HEK293 (cell line): ENCODE results near the gene IMMT.

ENCODE experiments used
- CTCF ChIA-PET: fragments of 350-600 bp; formaldehyde crosslinking; extraction: SDS; loops from one replicate; lab custom pipeline; 2021; ENCODE audit warnings: antibody characterized with exemption; lab: Yijun Ruan, JAX
- POLR2A ChIA-PET: fragments of 300-600 bp; formaldehyde crosslinking; extraction: SDS; loops from one replicate; lab custom pipeline; 2020; ENCODE audit warnings: antibody characterized with exemption, inconsistent platforms; lab: Yijun Ruan, JAX
- H3K27ac ChIP-seq: fragments of 200-500 bp; sonication (Bioruptor generic); 2 replicates; pipeline ENCODE4 v1.5.1; 2014; ENCODE audit warnings: low read depth, low read length, control low read depth, inconsistent platforms; ENCODE audit errors: extremely low read depth
- H3K36me3 ChIP-seq, 2 experiments: fragments of 200-500 bp in 1 of 2; sonication (Bioruptor generic) in 1 of 2; 1 replicate in 1 of 2; 2 replicates in 1 of 2; pipeline ENCODE4 v1.5.1; 2014 to 2017; ENCODE audit warnings: inconsistent platforms in 2 of 2, low read length in 2 of 2; ENCODE audit not compliant: control insufficient read depth in 2 of 2, insufficient read depth in 1 of 2
- H3K4me1 ChIP-seq: fragments of 200-500 bp; sonication (Bioruptor generic); 2 replicates; pipeline ENCODE4 v1.5.1; 2014; ENCODE audit warnings: mild to moderate bottlenecking, low read length, inconsistent platforms; ENCODE audit not compliant: control insufficient read depth, insufficient read depth
- H3K4me3 ChIP-seq: 2 replicates; pipeline ENCODE4 v1.5.1; 2011; ENCODE audit warnings: low read depth, mild to moderate bottlenecking, control low read depth, low read length, moderate library complexity
- H3K9me3 ChIP-seq: fragments of 200-500 bp; sonication (Bioruptor generic); 2 replicates; pipeline ENCODE4 v1.5.1; 2014; ENCODE audit warnings: low read depth, low read length, inconsistent platforms; ENCODE audit not compliant: control insufficient read depth, insufficient read depth
- KLF7 ChIP-seq: fragments of 450-650 bp; formaldehyde crosslinking; IDR thresholded peaks from 2 replicates; pipeline ENCODE4 v1.5.1; 2016; ENCODE audit warnings: missing biosample characterization, missing genetic modification characterization, borderline replicate concordance
- SCRT1 ChIP-seq: fragments of 450-650 bp; formaldehyde crosslinking; IDR thresholded peaks from 2 replicates; pipeline ENCODE4 v1.5.1; 2016; ENCODE audit warnings: missing biosample characterization, missing genetic modification characterization, borderline replicate concordance
- SCRT2 ChIP-seq: fragments of 450-650 bp; formaldehyde crosslinking; IDR thresholded peaks from 2 replicates; pipeline ENCODE4 v1.5.1; 2016; ENCODE audit warnings: missing biosample characterization, missing genetic modification characterization
- SP7 ChIP-seq: fragments of 450-650 bp; formaldehyde crosslinking; IDR thresholded peaks from 2 replicates; pipeline ENCODE4 v1.5.1; 2016; ENCODE audit warnings: missing biosample characterization, missing genetic modification characterization
- ZBTB17 ChIP-seq: fragments of 450-650 bp; formaldehyde crosslinking; IDR thresholded peaks from 2 replicates; pipeline ENCODE4 v1.5.1; 2016; ENCODE audit warnings: missing biosample characterization, missing genetic modification characterization
- ZBTB20 ChIP-seq: fragments of 450-650 bp; formaldehyde crosslinking; IDR thresholded peaks from 2 replicates; pipeline ENCODE4 v1.5.1; 2016; ENCODE audit warnings: missing biosample characterization, missing genetic modification characterization
- ZFP3 ChIP-seq: fragments of 450-650 bp; formaldehyde crosslinking; IDR thresholded peaks from 2 replicates; pipeline ENCODE4 v1.5.1; 2016; ENCODE audit warnings: low read depth, missing biosample characterization, missing genetic modification characterization
- ZNF404 ChIP-seq: fragments of 450-650 bp; formaldehyde crosslinking; IDR thresholded peaks from 2 replicates; pipeline ENCODE4 v1.5.1; 2017; ENCODE audit warnings: missing biosample characterization, missing genetic modification characterization
- ZNF654 ChIP-seq: fragments of 450-650 bp; formaldehyde crosslinking; IDR thresholded peaks from 2 replicates; pipeline ENCODE4 v1.5.1; 2016; ENCODE audit warnings: low read depth, missing biosample characterization, missing genetic modification characterization
- ZNF664 ChIP-seq: fragments of 450-650 bp; formaldehyde crosslinking; IDR thresholded peaks from 2 replicates; pipeline ENCODE4 v1.5.1; 2016; ENCODE audit warnings: missing biosample characterization, missing genetic modification characterization
- ZNF701 ChIP-seq: fragments of 450-650 bp; formaldehyde crosslinking; IDR thresholded peaks from 2 replicates; pipeline ENCODE4 v1.5.1; 2016; ENCODE audit warnings: missing biosample characterization, missing genetic modification characterization
- ZSCAN16 ChIP-seq: fragments of 450-650 bp; formaldehyde crosslinking; IDR thresholded peaks from 2 replicates; pipeline ENCODE4 v1.5.1; 2016; ENCODE audit warnings: missing biosample characterization, missing genetic modification characterization
- TF ChIP-seq, protein P1 (sequence below): fragments of 450-650 bp; formaldehyde crosslinking; IDR thresholded peaks from 2 replicates; pipeline ENCODE4 v1.5.1; 2017; ENCODE audit warnings: missing biosample characterization, missing genetic modification characterization
- TF ChIP-seq, protein P2 (sequence below): fragments of 450-650 bp; formaldehyde crosslinking; IDR thresholded peaks from 2 replicates; pipeline ENCODE4 v1.5.1; 2016; ENCODE audit warnings: missing biosample characterization, missing genetic modification characterization

IMMT gene

DNA sequence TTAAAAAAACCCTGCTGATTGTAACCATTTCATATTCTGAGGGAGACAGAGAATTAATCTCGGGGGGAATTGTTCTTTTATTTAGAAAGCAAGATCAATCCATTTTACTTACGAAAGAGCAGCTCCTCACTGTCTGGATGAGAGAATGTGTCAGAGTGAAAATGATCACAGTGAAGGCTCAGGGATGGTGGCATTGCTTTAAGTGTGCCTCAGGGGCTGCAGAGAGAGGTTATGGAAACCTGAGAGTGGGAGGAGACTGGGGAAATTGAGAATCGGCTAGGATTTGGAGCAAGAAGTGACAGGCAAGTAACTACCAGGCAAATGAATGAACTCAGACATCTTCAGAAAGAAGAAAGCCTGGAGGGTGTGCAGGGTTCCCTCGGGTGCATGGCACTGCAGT is 38.2 kb upstream of the IMMT start:
- POLR2A ChIA-PET, result no interaction called here
- CTCF ChIA-PET, result interaction anchor here (0.6 to 2.3 kb wide), 3 partner anchors 12 to 34 kb away, joined by 3 to 16 read pairs (median 3); partner anchors contain the start of gene MRPL35
- TF ChIP-seq ZBTB17 (peak; percentile 56), ZNF654 (tag by site-specific recombination) (no peak)
- Histone ChIP-seq H3K27ac (no peak overlapping the region), H3K4me3 (no peak overlapping the region), H3K36me3 (no peaks in the 10 kb centered on the region), H3K4me1 (no peaks in the 10 kb centered on the region; the same call in 1 of the 2 replicates), H3K9me3 (no peaks in the 10 kb centered on the region)

DNA sequence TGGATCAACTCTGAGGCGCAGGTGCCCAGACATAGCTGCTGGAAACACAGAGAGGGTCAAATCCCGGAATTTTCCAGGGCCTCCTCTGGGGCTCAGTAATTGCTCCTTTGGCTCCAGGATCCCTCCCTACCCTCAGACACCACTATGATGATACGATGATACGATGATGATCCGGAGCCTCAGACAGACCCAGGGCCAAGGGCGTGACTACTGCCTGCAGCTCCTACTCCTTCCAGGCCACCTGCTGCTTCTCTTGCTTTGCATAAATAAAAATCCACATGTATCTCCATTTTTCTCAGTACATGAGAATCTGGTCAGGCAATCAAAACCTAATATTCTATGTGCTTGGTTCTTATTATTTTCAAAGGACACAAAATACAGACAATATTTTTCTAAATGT is 37.6 kb upstream of the IMMT start:
- TF ChIP-seq, protein P1, sequence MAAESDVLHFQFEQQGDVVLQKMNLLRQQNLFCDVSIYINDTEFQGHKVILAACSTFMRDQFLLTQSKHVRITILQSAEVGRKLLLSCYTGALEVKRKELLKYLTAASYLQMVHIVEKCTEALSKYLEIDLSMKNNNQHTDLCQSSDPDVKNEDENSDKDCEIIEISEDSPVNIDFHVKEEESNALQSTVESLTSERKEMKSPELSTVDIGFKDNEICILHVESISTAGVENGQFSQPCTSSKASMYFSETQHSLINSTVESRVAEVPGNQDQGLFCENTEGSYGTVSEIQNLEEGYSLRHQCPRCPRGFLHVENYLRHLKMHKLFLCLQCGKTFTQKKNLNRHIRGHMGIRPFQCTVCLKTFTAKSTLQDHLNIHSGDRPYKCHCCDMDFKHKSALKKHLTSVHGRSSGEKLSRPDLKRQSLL (tag by site-specific recombination), result peak; percentile 30; the same call in 1 of the 2 replicates
- no peak for TF ChIP-seq ZNF701 (tag by site-specific recombination)
- H3K4me3 ChIP-seq, result no peak overlapping the region
- H3K9me3 ChIP-seq, result no peaks in the 10 kb centered on the region
- no peaks in the 10 kb centered on the region for H3K36me3 ChIP-seq
- POLR2A ChIA-PET, result no interaction called here
- no peaks in the 10 kb centered on the region; the same call in 1 of the 2 replicates for H3K4me1 ChIP-seq
- CTCF ChIA-PET, result interaction anchor here (0.6 to 2.3 kb wide), 3 partner anchors 12 to 34 kb away, joined by 3 to 16 read pairs (median 3); partner anchors contain the start of gene MRPL35
- H3K27ac ChIP-seq, result no peak overlapping the region

DNA sequence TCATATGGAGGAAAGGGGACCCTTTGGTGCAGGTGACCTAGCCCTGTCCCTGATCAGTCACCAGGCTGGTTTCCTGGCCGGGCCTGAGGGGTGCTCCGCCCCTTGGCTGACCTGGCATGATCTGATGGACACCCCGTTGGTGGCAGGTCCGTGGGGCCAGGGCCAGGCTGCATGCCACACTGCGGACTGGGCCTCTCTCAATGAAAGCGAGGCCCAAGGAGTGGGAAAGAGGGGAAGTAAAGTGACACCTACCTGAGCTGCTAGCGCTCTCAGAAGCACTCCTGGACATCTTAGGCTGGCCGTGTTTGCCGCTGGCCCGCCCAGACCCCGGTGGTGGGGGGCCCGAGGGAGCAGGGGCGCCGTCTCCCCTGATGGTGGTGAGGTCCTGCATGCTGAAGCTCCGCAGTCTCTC is 37.1 kb upstream of the IMMT start:
- ChIA-PET CTCF (interaction anchor here (2.3 kb wide), 1 partner anchor 11 kb away, joined by 16 read pairs; no protein-coding TSS in a partner anchor), POLR2A (no interaction called here)
- no peaks in the 10 kb centered on the region for H3K9me3 ChIP-seq
- 0 out of 2 replicates have a peak, but pooled peaks have one; percentile 6 for TF ChIP-seq SCRT2 (tag by site-specific recombination)
- TF ChIP-seq SP7 (tag by site-specific recombination), result no peak
- no peak overlapping the region for H3K27ac ChIP-seq
- H3K4me1 ChIP-seq, result no peaks in the 10 kb centered on the region; the same call in 1 of the 2 replicates
- H3K4me3 ChIP-seq, result no peak overlapping the region
- no peaks in the 10 kb centered on the region for H3K36me3 ChIP-seq

DNA sequence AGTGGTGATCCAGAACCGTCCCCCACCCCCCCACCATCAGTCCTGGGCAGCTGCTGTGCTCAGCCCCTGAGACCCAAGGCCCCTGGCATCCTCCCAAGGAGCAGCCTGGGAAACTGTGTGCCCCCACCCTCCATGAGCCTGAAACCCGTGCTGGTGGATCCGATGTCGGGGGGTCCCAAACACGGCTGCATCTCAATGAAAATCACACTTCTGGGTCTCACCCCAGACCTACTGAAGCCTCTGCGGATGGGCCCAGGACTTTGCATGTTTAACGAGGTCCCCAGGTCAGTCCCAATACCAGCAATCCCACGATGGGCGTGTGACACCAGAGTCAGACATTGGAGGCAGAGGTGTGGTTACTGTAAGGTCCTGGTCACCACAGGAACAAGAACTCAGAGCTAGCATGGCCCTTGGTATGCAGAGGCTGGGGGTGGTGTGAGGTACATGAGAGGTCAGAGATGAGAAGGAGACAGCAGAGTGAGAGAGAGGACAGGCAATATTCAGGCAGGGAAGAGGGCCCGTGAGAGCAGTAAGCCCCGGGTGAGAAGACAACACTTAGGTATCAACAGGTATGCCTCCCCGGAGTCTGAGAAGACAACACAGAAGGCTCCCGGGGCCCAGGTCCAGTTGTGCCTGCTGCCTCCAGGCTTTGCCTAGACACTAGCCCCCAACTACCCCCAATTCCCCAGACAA is 36.6 kb upstream of the IMMT start:
- POLR2A ChIA-PET, result no interaction called here
- CTCF ChIA-PET, result interaction anchor here (2.3 kb wide), 1 partner anchor 11 kb away, joined by 16 read pairs; no protein-coding TSS in a partner anchor
- no peak overlapping the region for H3K4me3 ChIP-seq
- TF ChIP-seq SCRT1 (tag by site-specific recombination) (peak; percentile 54; the same call in 1 of the 2 replicates), ZSCAN16 (tag by site-specific recombination) (no peak), ZFP3 (tag by site-specific recombination) (no peak), KLF7 (tag by site-specific recombination) (no peak), ZBTB20 (tag by site-specific recombination) (no peak), ZNF404 (tag by site-specific recombination) (no peak), SCRT2 (tag by site-specific recombination) (peak; percentile 71), ZNF664 (tag by site-specific recombination) (no peak)
- TF ChIP-seq, protein P2, sequence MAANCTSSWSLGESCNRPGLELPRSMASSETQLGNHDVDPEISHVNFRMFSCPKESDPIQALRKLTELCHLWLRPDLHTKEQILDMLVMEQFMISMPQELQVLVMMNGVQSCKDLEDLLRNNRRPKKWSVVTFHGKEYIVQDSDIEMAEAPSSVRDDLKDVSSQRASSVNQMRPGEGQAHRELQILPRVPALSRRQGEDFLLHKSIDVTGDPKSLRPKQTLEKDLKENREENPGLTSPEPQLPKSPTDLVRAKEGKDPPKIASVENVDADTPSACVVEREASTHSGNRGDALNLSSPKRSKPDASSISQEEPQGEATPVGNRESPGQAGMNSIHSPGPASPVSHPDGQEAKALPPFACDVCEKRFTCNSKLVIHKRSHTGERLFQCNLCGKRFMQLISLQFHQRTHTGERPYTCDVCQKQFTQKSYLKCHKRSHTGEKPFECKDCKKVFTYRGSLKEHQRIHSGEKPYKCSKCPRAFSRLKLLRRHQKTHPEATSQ (tag by site-specific recombination), result no peak
- no peaks in the 10 kb centered on the region; the same call in 1 of the 2 replicates for H3K4me1 ChIP-seq
- no peaks in the 10 kb centered on the region for H3K9me3 ChIP-seq
- H3K27ac ChIP-seq, result no peak overlapping the region
- no peaks in the 10 kb centered on the region for H3K36me3 ChIP-seq
